ENCODE results near the gene CASP4.
A peak's percentile ranks its signal among the peaks of the same experiment; 100 is the strongest.

Gene CASP4

DNA sequence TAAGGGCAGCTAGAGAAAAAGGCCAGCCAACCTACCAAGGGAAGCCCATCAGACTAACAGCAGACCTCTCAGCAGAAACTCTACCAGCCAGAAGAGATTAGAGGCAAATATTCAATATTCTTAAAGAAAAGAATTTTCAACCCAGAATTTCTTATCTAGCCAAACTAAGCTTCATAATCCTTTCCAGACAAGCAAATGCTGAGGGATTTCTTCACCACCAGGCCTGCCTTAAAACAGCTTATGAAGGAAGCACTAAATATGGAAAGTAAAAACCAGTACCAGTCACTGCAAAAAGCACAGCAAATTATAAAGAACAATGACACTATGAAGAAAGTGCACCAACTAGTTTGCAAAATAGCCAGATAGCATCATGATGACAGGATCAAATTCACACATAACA, 39.6 kb downstream of the CASP4 start:
- peaks cover 30% of the 10 kb centered on the region for H3K36me3 Mint-ChIP-seq
- ATAC-seq (ENCODE audit: low read depth) (no peak), DNase-seq (ENCODE audit: low spot score in 2 of 2) (no peak)
- no peaks in the 10 kb centered on the region for H3K27me3 Mint-ChIP-seq
- H3K4me3 Mint-ChIP-seq, result no peak overlapping the region
- H3K27ac Mint-ChIP-seq, result no peak overlapping the region
- H3K4me1 Mint-ChIP-seq, result peaks cover 24% of the 10 kb centered on the region
- peaks cover 25% of the 10 kb centered on the region for H3K9me3 Mint-ChIP-seq

DNA sequence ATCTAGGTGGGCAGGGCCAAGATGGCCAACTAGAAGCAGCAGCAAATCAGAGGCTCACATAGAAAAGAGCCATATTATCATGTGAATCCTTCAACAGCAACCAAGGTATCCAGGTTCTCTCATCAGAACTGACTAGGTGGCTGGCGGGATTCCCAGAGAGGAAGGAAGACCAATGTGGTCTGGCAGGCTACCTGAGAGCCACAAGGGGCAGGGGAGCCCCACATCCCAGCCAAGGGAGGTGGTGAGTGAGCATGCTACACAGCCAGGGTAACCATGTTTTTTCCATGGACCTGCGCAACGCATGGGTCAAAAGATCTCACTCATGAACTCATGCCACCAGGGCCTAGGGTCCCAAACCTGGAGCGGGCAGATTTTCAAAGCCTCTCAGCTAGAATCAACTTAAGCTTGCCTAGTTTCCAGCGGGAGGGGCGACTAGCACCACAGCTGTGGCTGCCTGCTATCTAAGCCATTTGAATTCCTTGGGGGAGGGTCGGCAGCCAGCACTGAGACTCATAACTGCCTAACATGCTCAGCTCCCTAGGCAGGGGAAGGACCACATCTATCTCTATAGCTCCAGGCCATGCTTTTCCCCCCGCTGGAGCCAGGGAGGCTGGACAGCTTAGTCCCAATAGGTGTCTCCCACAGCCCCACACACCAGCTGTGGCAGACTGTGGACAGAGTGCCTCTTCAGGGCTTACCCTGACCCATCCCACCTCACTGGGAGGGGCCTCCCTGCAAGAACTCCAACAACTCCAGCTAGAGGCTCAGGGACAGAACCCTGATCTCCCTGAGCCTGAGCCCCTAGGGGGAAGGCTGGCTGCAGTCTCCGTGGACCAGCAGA, 41.4 kb downstream of the CASP4 start:
- no peak overlapping the region for H3K27ac Mint-ChIP-seq
- no peaks in the 10 kb centered on the region for H3K27me3 Mint-ChIP-seq
- H3K36me3 Mint-ChIP-seq, result peaks cover 26% of the 10 kb centered on the region
- DNase-seq (ENCODE audit: low spot score in 2 of 2), result no peak
- H3K4me3 Mint-ChIP-seq, result no peak overlapping the region
- no peak for ATAC-seq (ENCODE audit: low read depth)
- H3K4me1 Mint-ChIP-seq, result peaks cover 24% of the 10 kb centered on the region
- H3K9me3 Mint-ChIP-seq, result peaks cover 22% of the 10 kb centered on the region

DNA sequence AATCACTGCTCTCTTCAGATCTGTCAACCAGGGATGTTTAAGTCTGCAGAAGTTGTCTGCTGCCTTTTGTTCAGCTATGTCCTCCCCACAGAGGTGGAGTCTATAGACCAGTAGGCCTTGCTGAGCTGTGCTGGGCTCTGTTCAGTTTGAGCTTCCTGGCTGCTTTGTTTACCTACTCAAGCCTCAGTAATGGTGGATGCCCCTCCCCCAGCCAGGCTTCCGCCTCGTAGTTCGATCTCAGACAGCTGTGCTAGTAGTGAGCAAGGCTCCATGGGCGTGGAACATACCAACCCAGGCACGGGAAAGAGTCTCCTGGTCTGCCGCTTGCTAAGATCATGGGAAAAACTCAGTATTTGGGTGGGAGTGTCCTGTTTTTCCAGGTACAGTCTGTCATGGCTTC, 42.5 kb downstream of the CASP4 start:
- H3K27ac Mint-ChIP-seq, result no peak overlapping the region

DNA sequence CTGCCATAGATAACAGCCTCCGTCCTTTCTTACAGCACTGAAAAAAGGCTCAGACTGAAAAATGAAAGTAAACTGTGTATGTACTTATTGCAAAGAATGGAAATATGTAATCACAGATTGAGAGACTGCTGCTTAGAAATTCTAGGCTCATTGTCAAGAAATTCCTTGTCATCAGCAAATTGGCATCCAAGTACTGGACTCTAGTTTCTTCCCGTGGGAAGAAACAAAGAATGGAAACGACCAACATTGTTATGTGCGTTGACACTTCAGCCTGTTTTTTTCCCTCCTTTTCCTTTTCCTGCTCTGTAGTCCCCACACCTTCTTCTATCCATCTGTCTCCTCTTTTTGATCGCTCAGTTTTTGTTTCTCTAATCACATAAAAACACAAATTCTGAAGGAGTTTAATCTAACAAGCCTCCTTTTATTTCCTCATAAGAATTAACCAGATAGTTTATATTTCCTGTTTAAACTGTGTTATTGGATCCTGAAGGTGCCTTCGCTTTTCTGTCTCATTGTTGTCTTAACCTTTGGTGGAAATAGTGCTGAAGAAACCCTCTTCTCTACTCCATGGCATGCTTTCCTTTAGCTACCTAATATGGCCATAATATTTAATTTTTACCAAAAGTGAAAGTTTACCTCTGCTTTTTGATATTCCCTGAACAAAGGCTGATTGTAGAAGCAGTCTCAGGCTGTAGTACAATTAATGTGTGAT, 50.1 kb downstream of the CASP4 start:
- no peak for DNase-seq (ENCODE audit: low spot score in 2 of 2)
- peak overlapping the region; percentile 87 for H3K4me3 Mint-ChIP-seq
- H3K36me3 Mint-ChIP-seq, result no peaks in the 10 kb centered on the region
- no peaks in the 10 kb centered on the region for H3K9me3 Mint-ChIP-seq
- H3K4me1 Mint-ChIP-seq, result peaks cover 38% of the 10 kb centered on the region
- no peaks in the 10 kb centered on the region for H3K27me3 Mint-ChIP-seq
- ATAC-seq (ENCODE audit: low read depth), result peak; percentile 58
- peak overlapping the region; percentile 77 for H3K27ac Mint-ChIP-seq

More for the DNA sequence above, 42.5 kb downstream of the CASP4 start:
- DNase-seq (ENCODE audit: low spot score in 2 of 2), result no peak
- H3K4me3 Mint-ChIP-seq, result no peak overlapping the region
- no peaks in the 10 kb centered on the region for H3K27me3 Mint-ChIP-seq
- ATAC-seq (ENCODE audit: low read depth), result no peak
- peaks cover 26% of the 10 kb centered on the region for H3K36me3 Mint-ChIP-seq
- peaks cover 22% of the 10 kb centered on the region for H3K9me3 Mint-ChIP-seq
- peaks cover 23% of the 10 kb centered on the region for H3K4me1 Mint-ChIP-seq

DNA sequence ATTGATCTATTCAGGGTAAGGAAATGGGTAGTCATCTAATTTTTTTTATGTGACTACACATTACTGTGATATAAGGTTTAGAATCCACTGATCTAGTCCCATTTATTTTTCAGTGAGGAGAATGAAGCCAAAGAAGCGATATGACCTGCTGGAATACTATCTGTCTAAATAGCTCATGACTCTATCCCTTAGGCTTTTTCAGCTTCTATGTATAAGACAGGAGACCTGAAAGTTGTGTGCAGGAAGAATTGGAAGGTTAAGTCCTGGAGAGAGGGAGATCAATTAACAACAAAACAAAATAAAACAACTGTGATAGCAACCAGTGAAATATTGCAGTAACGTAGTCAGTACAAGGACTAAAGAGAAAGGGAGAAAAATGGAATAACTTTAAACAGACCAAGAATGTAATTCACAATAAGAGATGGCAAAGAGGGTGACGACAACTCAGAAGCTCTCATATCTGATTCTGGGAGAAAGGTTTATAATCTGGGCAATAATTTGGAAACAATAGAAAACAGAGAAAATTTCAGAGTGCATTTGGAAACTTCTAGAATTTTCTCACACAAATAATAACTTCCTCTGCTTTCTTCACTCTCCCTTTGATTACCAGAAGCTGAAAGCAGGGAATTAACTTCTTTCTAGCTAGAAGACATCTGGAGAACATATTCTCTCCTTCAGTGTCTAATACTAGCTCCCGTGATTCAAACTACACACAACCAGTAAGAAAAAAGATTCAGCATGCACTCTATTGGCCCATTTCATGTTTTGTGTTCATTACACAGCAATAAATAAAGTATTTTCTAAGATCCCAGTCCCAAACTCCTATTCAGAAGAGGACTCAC, 50.9 kb downstream of the CASP4 start:
- Mint-ChIP-seq H3K9me3 (no peaks in the 10 kb centered on the region), H3K4me1 (peaks cover 35% of the 10 kb centered on the region), H3K27me3 (no peaks in the 10 kb centered on the region), H3K4me3 (peak overlapping the region; percentile 87), H3K27ac (peak overlapping the region; percentile 77), H3K36me3 (no peaks in the 10 kb centered on the region)
- DNase-seq (ENCODE audit: low spot score in 2 of 2) (no peak), ATAC-seq (ENCODE audit: low read depth) (peak; percentile 17)

DNA sequence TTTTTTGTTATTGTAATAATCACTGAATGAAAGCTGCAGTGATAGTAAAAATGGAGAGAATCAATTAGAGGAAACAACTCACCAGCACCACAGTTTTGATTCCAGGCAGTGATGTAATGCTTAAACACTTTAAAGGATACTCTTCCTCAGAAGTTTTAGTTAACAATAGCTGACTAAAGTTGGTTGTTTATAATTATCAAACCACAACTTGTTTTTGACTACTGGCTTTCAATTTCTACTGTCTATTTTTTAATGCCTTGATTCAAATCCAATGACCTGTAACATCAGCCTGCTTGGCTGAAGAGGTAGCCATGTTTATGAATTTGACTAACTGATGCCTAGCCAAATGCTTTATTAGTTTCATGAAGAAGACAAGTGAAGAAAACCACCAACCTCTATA, 51.9 kb downstream of the CASP4 start:
- Mint-ChIP-seq H3K27me3 (no peaks in the 10 kb centered on the region), H3K36me3 (no peaks in the 10 kb centered on the region), H3K4me1 (peaks cover 26% of the 10 kb centered on the region), H3K9me3 (no peaks in the 10 kb centered on the region), H3K4me3 (no peak overlapping the region), H3K27ac (peak overlapping the region; percentile 23)
- ATAC-seq (ENCODE audit: low read depth) (no peak), DNase-seq (ENCODE audit: low spot score in 2 of 2) (no peak)

DNA sequence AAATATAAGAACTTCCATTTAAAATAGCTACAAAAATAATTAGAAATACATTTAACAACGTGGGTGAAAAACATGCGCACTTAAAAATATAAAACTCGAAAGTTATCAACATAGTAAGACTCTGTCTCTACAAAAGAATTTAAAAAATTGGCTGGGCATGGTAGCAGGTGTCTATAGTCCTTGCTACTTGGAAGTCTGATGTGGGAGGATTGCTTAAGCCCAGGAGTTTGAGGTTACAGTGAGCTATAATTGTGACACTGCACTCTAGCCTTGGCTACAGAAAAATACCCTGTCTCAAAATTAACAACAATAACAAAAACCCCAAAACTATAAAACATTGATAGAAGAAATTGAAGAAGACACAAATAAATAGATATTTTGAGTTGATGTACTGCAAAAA, 56.3 kb downstream of the CASP4 start:
- no peaks in the 10 kb centered on the region for H3K36me3 Mint-ChIP-seq
- H3K9me3 Mint-ChIP-seq, result no peaks in the 10 kb centered on the region
- DNase-seq (ENCODE audit: low spot score in 2 of 2) (no peak), ATAC-seq (ENCODE audit: low read depth) (no peak)
- no peak overlapping the region for H3K27ac Mint-ChIP-seq
- H3K4me3 Mint-ChIP-seq, result no peak overlapping the region
- H3K4me1 Mint-ChIP-seq, result peaks cover 19% of the 10 kb centered on the region
- no peaks in the 10 kb centered on the region for H3K27me3 Mint-ChIP-seq

DNA sequence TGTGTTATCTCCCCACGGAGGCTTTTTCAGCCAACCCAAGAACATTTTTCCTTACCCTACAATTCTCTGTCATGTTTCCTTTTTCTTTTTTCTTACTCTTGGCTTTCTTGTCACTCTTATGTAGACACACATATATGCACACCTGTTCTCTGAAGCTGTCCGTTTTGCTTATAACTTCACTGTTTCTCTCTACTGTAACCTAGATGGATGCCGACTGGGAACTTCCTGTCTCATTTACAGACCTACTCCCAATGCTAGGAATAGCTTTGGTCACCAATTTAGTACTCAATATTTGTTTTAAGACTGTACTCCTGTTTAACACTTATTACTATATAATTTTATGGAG, 60.2 kb downstream of the CASP4 start:
- no peak overlapping the region for H3K27ac Mint-ChIP-seq
- ATAC-seq (ENCODE audit: low read depth) (no peak), DNase-seq (ENCODE audit: low spot score in 2 of 2) (no peak)
- no peaks in the 10 kb centered on the region for H3K27me3 Mint-ChIP-seq
- H3K4me3 Mint-ChIP-seq, result no peak overlapping the region
- H3K36me3 Mint-ChIP-seq, result no peaks in the 10 kb centered on the region
- no peaks in the 10 kb centered on the region for H3K9me3 Mint-ChIP-seq
- H3K4me1 Mint-ChIP-seq, result peaks cover 6% of the 10 kb centered on the region

DNA sequence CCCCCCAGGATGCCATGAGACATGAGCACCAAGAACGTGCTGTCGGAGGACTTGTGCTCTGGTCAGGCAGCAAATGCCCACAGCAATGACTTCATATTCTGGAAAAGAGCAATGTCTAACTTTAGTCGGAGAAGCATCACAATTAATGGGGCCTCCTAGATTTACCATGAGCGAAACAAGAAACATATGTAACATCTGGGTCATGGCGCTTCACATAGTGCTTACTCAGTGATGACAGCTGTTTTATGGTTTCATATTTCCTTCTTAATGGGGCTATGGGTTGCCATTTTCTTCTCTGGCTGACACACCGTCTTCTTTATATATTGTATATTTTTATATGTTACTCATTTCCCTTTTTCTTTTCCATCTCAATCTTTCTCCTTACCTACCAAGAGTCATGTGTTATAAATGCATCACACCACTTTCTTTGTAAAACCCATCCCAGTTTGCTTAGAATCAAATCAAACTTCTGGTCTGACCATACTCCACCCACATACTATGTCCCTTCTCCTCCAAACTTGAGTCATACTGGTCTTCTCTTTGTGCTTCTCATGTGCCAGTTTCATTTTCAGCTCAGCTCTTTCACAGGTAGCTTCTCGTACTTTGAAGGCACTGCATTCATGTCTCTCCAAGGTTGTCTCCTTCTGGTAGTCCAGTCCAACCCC, 60.7 kb downstream of the CASP4 start:
- Mint-ChIP-seq H3K4me3 (no peak overlapping the region), H3K27me3 (no peaks in the 10 kb centered on the region), H3K36me3 (no peaks in the 10 kb centered on the region), H3K27ac (no peak overlapping the region), H3K4me1 (peaks cover 6% of the 10 kb centered on the region), H3K9me3 (no peaks in the 10 kb centered on the region)
- ATAC-seq (ENCODE audit: low read depth) (no peak), DNase-seq (ENCODE audit: low spot score in 2 of 2) (no peak)

DNA sequence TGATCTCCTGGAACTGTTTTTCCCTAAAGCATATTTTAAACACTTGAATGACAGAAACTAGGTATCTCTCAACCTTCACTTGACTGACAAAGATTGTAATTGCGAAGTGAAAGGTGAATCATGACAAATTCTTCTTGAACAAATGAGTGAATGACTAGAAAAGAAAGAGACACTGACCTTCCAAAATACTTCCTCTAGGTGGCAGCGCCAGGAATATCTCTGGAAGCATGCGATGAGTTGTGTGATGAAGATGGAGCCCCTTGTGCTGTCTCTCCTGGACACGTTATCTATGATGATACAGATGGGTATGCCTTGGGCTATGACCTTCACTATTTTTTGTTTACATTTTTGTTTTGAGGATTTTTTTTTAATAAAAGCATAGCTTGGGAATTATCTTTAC, 63.1 kb downstream of the CASP4 start:
- Mint-ChIP-seq H3K27me3 (no peaks in the 10 kb centered on the region), H3K9me3 (no peaks in the 10 kb centered on the region), H3K27ac (no peak overlapping the region), H3K4me3 (no peak overlapping the region), H3K36me3 (peaks cover 2% of the 10 kb centered on the region), H3K4me1 (peaks cover 15% of the 10 kb centered on the region)
- DNase-seq (ENCODE audit: low spot score in 2 of 2), result no peak
- ATAC-seq (ENCODE audit: low read depth), result no peak

DNA sequence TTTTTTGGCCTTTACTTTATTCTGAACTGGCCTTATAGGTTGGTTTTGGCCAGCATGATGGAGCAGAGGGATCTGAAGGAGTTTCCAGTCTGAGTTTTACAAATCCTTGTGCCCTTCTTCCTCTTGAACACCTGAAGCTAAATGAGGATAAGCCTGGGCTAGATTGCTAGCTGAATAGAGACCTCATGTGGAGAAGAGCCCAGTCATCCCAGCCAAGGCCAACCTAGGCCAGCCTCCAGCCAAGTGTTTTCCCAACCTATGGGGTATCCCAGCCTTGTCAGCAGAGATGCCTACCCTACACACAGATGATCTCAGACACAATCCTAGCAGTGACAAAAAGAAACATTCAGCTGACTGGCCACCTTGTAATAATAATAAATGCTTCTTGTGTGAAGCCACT, 69.1 kb downstream of the CASP4 start:
- Mint-ChIP-seq H3K4me1 (peaks cover 20% of the 10 kb centered on the region), H3K27ac (no peak overlapping the region), H3K27me3 (no peaks in the 10 kb centered on the region), H3K4me3 (no peak overlapping the region), H3K9me3 (no peaks in the 10 kb centered on the region), H3K36me3 (peaks cover 2% of the 10 kb centered on the region)
- ATAC-seq (ENCODE audit: low read depth) (no peak), DNase-seq (ENCODE audit: low spot score in 2 of 2) (no peak)

DNA sequence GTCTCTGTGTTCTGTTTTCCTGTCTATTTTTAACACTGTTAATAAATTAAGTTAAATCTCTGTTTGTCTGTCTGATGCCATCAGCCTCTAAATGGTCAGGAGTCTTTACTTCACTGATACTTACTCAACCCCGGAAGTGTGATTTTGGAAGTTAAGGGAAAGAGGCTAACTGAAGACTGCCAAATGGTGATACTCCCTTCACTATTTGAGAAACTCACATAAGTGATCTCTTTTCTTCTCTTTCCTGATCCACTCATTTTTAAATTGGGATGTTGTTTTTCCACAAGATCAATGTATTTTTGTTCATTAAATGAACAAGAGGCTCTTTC, 69.7 kb downstream of the CASP4 start:
- no peaks in the 10 kb centered on the region for H3K9me3 Mint-ChIP-seq
- H3K27ac Mint-ChIP-seq, result peak overlapping the region; percentile 81
- ATAC-seq (ENCODE audit: low read depth), result no peak

DNA sequence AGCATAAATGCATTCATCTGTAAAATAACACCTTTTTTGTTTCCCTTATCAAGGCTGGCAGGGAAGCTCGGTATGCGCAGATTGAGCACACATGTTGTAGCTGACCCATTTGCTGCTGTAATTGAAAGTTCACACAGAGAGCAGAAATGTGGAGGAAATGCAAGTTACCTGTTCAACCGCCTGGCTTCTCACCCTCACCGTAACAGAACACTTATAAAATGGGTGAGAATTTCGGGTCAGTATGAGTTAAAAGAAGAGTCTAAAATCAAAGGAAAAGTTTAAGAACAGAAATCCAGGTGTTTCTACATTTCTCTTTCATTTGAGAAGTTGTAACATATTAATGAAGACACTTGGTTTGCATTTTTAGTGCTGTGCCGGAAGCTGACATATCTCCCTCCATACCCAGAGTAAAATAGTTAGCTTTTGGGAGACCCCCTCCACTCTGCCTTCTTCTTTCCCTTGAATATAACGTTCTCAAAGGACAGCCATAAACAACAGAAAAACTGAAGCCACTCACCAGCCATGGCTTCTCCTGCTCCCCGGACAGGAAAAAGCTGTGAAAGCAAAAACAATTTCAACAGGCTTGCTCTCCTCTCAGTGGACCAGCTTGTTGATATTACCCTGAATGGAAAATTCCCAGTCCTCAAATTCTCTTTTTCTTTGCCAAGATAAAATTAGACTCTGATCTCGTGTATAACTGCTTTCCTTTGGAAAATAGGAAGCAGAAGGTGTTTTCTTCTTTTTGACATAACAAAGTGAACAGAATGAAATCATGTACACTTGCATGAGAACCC, 70.3 kb downstream of the CASP4 start, which contains the start of gene CASP12:
Gene CASP12, minus strand, starts transcription at position 570 of the 794 bp plus-strand sequence.
- peak within 1 kb of the TSS; percentile 68 for H3K4me3 Mint-ChIP-seq
- DNase-seq (ENCODE audit: low spot score in 2 of 2), result no peak

More for the DNA sequence above, 69.7 kb downstream of the CASP4 start:
- peaks cover 22% of the 10 kb centered on the region for H3K4me1 Mint-ChIP-seq
- DNase-seq (ENCODE audit: low spot score in 2 of 2), result no peak
- peaks cover 2% of the 10 kb centered on the region for H3K36me3 Mint-ChIP-seq
- no peaks in the 10 kb centered on the region for H3K27me3 Mint-ChIP-seq
- H3K4me3 Mint-ChIP-seq, result no peak overlapping the region

More for the DNA sequence above, 70.3 kb downstream of the CASP4 start, which contains the start of gene CASP12:
- H3K9me3 Mint-ChIP-seq, result no peaks in the 10 kb centered on the region
- H3K36me3 Mint-ChIP-seq, result peaks cover 2% of the 10 kb centered on the region
- no peaks in the 10 kb centered on the region for H3K27me3 Mint-ChIP-seq
- peak within 1 kb of the TSS; percentile 81 for H3K27ac Mint-ChIP-seq
- peak; percentile 65 for ATAC-seq (ENCODE audit: low read depth)
- H3K4me1 Mint-ChIP-seq, result peaks cover 22% of the 10 kb centered on the region
